IMR-90 (cell line): ENCODE results near the gene NRP2. TPM values are rescaled to one million over a fixed set of nuclear protein-coding genes. Genes with fewer than 3 reads are reported as not detected.

Source experiments
- ATAC-seq: fragments of 200-7000 bp; cut with Tn5 transposase; 2 replicates; pipeline ENCODE4 v1.9.1; 2020; ENCODE audit warnings: low read depth, mild to moderate bottlenecking, moderate library complexity
- BruUV-seq: library from RNA; stranded (reverse); fragments of 400-500 nt; replicated peaks from 2 replicates; lab custom pipeline; 2021; lab: Mats Ljungman, UMichigan
- CTCF ChIA-PET: fragments of 300-600 bp; formaldehyde crosslinking; extraction: SDS; loops from one replicate; lab custom pipeline; 2021; ENCODE audit warnings: antibody characterized with exemption; lab: Yijun Ruan, JAX
- POLR2A ChIA-PET: fragments of 300-600 bp; sonication (Branson Sonifier 250); formaldehyde crosslinking; loops from one replicate; lab custom pipeline; 2022; ENCODE audit warnings: antibody characterized with exemption; ENCODE audit not compliant: unreplicated experiment; lab: Charles Lee
- DNase-seq: peaks from one replicate; pipeline ENCODE4 v3.0.0; 2013
- H2AFZ ChIP-seq: replicated peaks from 2 replicates; pipeline ENCODE3; 2013; ENCODE audit warnings: low read length, mild to moderate bottlenecking; ENCODE audit not compliant: poor library complexity
- H2AK5ac ChIP-seq: 2 replicates; pipeline ENCODE4 v1.6.1; 2013; ENCODE audit warnings: low read depth, low read length, inconsistent platforms
- H2AK9ac ChIP-seq: replicated peaks from 2 replicates; pipeline ENCODE3; 2013; ENCODE audit warnings: mild to moderate bottlenecking, low read depth, low read length, moderate library complexity; ENCODE audit not compliant: poor library complexity
- H2BK120ac ChIP-seq: 2 replicates; pipeline ENCODE4 v1.6.1; 2013; ENCODE audit warnings: low read depth, low read length, inconsistent platforms
- H2BK15ac ChIP-seq: 3 replicates; pipeline ENCODE4 v1.6.1; 2013; ENCODE audit warnings: low read depth, low read length, inconsistent platforms
- H2BK20ac ChIP-seq: 2 replicates; pipeline ENCODE4 v1.6.1; 2013; ENCODE audit warnings: low read depth, mild to moderate bottlenecking, inconsistent platforms, low read length, moderate library complexity
- H2BK5ac ChIP-seq: 2 replicates; pipeline ENCODE4 v1.6.1; 2013; ENCODE audit warnings: mild to moderate bottlenecking, low read depth, low read length, inconsistent platforms; ENCODE audit not compliant: poor library complexity, severe bottlenecking
- H3K14ac ChIP-seq: replicated peaks from 2 replicates; pipeline ENCODE4 v1.6.1; 2013; ENCODE audit warnings: low read depth, low read length, inconsistent platforms
- H3K18ac ChIP-seq: 2 replicates; pipeline ENCODE4 v1.6.1; 2013; ENCODE audit warnings: low read depth, low read length, control low read depth
- H3K23ac ChIP-seq: 2 replicates; pipeline ENCODE4 v1.6.1; 2013; ENCODE audit warnings: low read depth, low read length, inconsistent platforms
- H3K27ac ChIP-seq: 2 replicates; pipeline ENCODE4 v1.5.1; 2013; ENCODE audit warnings: mild to moderate bottlenecking, control low read depth, low read length; ENCODE audit not compliant: insufficient read depth
- H3K27me3 ChIP-seq: 2 replicates; pipeline ENCODE4 v1.6.1; 2013; ENCODE audit warnings: low read length; ENCODE audit not compliant: control insufficient read depth, insufficient read depth
- H3K36me3 ChIP-seq: 2 replicates; pipeline ENCODE4 v1.6.1; 2013; ENCODE audit warnings: low read length, mixed read lengths; ENCODE audit not compliant: control insufficient read depth, insufficient read depth
- H3K4ac ChIP-seq: 2 replicates; pipeline ENCODE4 v1.6.1; 2013; ENCODE audit warnings: low read depth, low read length, inconsistent platforms
- H3K4me1 ChIP-seq: 2 replicates; pipeline ENCODE4 v1.6.1; 2013; ENCODE audit warnings: low read length, mixed read lengths; ENCODE audit not compliant: control insufficient read depth, insufficient read depth
- H3K4me2 ChIP-seq: 2 replicates; pipeline ENCODE4 v1.6.1; 2013; ENCODE audit warnings: low read depth, mild to moderate bottlenecking, control low read depth, low read length, moderate library complexity
- H3K4me3 ChIP-seq: 2 replicates; pipeline ENCODE4 v1.5.1; 2013; ENCODE audit warnings: low read depth, mild to moderate bottlenecking, control low read depth, low read length, moderate library complexity; ENCODE audit not compliant: insufficient read depth
- H3K56ac ChIP-seq: 2 replicates; pipeline ENCODE4 v1.6.1; 2013; ENCODE audit warnings: low read length, inconsistent platforms; ENCODE audit not compliant: insufficient read depth; ENCODE audit errors: extremely low read depth
- H3K79me1 ChIP-seq, 2 experiments: 2 replicates each; pipeline ENCODE4 v1.6.1; 2013; ENCODE audit warnings: low read length in 2 of 2, inconsistent platforms in 1 of 2, low read depth in 1 of 2
- H3K9ac ChIP-seq: 2 replicates; pipeline ENCODE4 v1.6.1; 2013; ENCODE audit warnings: low read depth, low read length, control low read depth
- H3K9me1 ChIP-seq: 2 replicates; pipeline ENCODE4 v1.6.1; 2013; ENCODE audit warnings: low read length, inconsistent platforms; ENCODE audit not compliant: insufficient read depth
- H3K9me3 ChIP-seq: 2 replicates; pipeline ENCODE4 v1.6.1; 2013; ENCODE audit warnings: low read length; ENCODE audit not compliant: control insufficient read depth, insufficient read depth
- H4K20me1 ChIP-seq: 2 replicates; pipeline ENCODE4 v1.6.1; 2013; ENCODE audit warnings: low read length, inconsistent platforms; ENCODE audit not compliant: insufficient read depth
- H4K5ac ChIP-seq: 2 replicates; pipeline ENCODE4 v1.6.1; 2013; ENCODE audit warnings: mild to moderate bottlenecking, low read depth, low read length, control low read depth
- H4K8ac ChIP-seq, 2 experiments: 2 replicates each; pipeline ENCODE4 v1.6.1; 2013; ENCODE audit warnings: low read depth in 2 of 2, low read length in 2 of 2, control low read depth in 1 of 2, inconsistent platforms in 1 of 2
- H4K91ac ChIP-seq: 2 replicates; pipeline ENCODE4 v1.6.1; 2013; ENCODE audit warnings: low read depth, low read length, inconsistent platforms; ENCODE audit not compliant: insufficient read depth
- CEBPB ChIP-seq: IDR thresholded peaks from 2 replicates; pipeline ENCODE4 v1.6.1; 2012; ENCODE audit warnings: low read depth, low read length, improper control_type of control experiment
- FOS ChIP-seq: fragments of 150-350 bp; IDR thresholded peaks from 2 replicates; pipeline ENCODE4 v1.6.1; 2016; ENCODE audit warnings: low read depth, low read length
- MAFK ChIP-seq: IDR thresholded peaks from 2 replicates; pipeline ENCODE4 v1.6.1; 2012; ENCODE audit warnings: low read depth, low read length, improper control_type of control experiment
- MXI1 ChIP-seq: IDR thresholded peaks from 2 replicates; pipeline ENCODE4 v1.6.1; 2012; ENCODE audit warnings: low read depth, mild to moderate bottlenecking, low read length, moderate library complexity, borderline replicate concordance
- NFE2L2 ChIP-seq: fragments of 150-350 bp; IDR thresholded peaks from 2 replicates; pipeline ENCODE4 v1.6.1; 2016; ENCODE audit warnings: low read depth, mild to moderate bottlenecking, low read length
- RAD21 ChIP-seq: IDR thresholded peaks from 2 replicates; pipeline ENCODE4 v1.6.1; 2012; ENCODE audit warnings: low read length, improper control_type of control experiment
- RCOR1 ChIP-seq: IDR thresholded peaks from 2 replicates; pipeline ENCODE4 v1.6.1; 2012; ENCODE audit warnings: mild to moderate bottlenecking, low read length, improper control_type of control experiment; ENCODE audit not compliant: insufficient replicate concordance
- RFX5 ChIP-seq: IDR thresholded peaks from 2 replicates; pipeline ENCODE4 v1.8.0; 2012; ENCODE audit warnings: low read depth, mild to moderate bottlenecking, low read length, moderate library complexity
- SMC3 ChIP-seq: fragments of 150-350 bp; IDR thresholded peaks from 2 replicates; pipeline ENCODE4 v1.6.1; 2016; ENCODE audit warnings: low read depth, mild to moderate bottlenecking, antibody characterized with exemption, low read length, moderate library complexity
- WGBS, 2 experiments: methylation state at CpG; one replicate each; pipeline versions ENCODE4 v1.1.5 to v1.1.7; 2013; ENCODE audit warnings: missing lambda C conversion rate in 2 of 2; ENCODE audit not compliant: insufficient read length in 1 of 2; ENCODE audit errors: extremely low coverage in 2 of 2; 5-methylcytosine and 5-hydroxymethylcytosine counted together
- dilution Hi-C: fragments of 300-500 bp; cut with HindIII; formaldehyde crosslinking; loops from one replicate; pipeline ENCODE4 v1.14.3; 2018; ENCODE audit warnings: low sequenced_read_pairs; ENCODE audit not compliant: unreplicated experiment
- in situ Hi-C: fragments of 300-500 bp; cut with MboI; formaldehyde crosslinking; loops from 3 replicates; pipeline ENCODE4 v1.14.3; 2019; ENCODE audit warnings: low sequenced_read_pairs, inconsistent platforms, mixed read lengths
- intact Hi-C: fragments of 100-400 bp; cut with micrococcal nuclease; formaldehyde crosslinking; loops from 2 replicates; pipeline ENCODE4 v1.10.0; 2022
- polyA plus RNA-seq, 3 experiments: library from polyadenylated mRNA; depleted of rRNA; stranded (reverse); fragments of >200 nt; gene quantifications; 2 replicates each; pipeline ENCODE4 v1.2.3, GENCODE V29; 2012; ENCODE audit warnings: low replicate concordance in 1 of 3
- total RNA-seq: library from RNA; depleted of rRNA; stranded (reverse); fragments of >200 nt; gene quantifications from 2 replicates; pipeline ENCODE4 v1.2.3, GENCODE V29; 2012
- TF ChIP-seq, protein P1 (sequence below): conservative IDR thresholded peaks from 2 replicates; pipeline ENCODE4 v1.5.1; 2012; ENCODE audit warnings: mild to moderate bottlenecking, low read depth, low read length, improper control_type of control experiment
- TF ChIP-seq, protein P2 (sequence below): fragments of 150-350 bp; IDR thresholded peaks from 2 replicates; pipeline ENCODE4 v1.6.1; 2017; ENCODE audit warnings: mild to moderate bottlenecking, antibody characterized with exemption, low read length, low read depth
- TF ChIP-seq, protein P3 (sequence below): fragments of 150-350 bp; IDR thresholded peaks from 2 replicates; pipeline ENCODE4 v1.6.1; 2016; ENCODE audit warnings: low read depth, mild to moderate bottlenecking, low read length, moderate library complexity, borderline replicate concordance

The NRP2 gene
- total and polyA plus RNA-seq, 2 of the 4 experiments (the other 2 are of a cell fraction): 46.4 to 51.3 TPM

DNA sequence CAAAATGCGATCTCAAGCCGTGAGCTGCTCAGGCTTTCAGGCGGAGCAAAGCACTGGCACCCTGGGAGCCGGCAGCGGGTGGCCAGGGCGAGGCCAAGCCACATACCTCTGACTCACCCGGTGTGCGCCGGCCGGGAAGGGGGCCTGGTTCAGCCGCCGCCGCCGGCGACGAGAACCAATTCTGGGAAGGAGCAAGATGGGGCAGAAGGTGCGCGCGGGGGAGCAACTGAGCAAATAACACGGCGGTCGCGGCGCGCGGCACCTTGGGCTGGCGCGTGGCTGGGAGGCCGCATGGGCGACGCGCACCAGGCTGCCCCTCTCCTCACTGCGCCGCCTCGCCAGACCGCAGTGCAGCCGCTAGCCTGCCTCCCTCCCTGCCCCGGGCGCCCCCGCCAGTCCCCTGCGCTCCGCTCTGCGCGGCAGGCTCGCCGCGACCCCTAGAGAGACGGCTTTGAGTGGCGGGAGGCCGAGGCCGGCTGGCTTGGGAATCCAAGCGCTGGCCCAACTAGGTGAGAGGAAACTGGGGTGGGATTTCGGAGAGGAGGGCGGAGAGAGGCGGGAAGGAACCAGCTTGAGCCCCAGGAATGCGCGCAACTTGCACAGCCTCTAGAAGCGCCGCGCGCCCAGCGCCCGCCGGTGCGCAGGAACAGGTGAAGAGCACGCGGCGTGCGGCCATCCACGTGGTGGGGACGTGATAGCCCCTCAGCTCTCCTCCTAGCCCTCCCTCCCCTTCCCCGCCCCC lies 3.2 kb downstream of the NRP2 start:
- WGBS, 2 experiments: 0% methylated on average over 22 of the region's 72 CpGs; no CpG with 5 or more reads in 1 of the 2 experiments
- DNase-seq: peak; percentile 67
- CTCF ChIA-PET: interaction anchor here (2.4 kb wide), 1 partner anchor 35 kb away, joined by 9 read pairs; no protein-coding TSS in a partner anchor
- TF ChIP-seq RAD21 (no peak; the same call in 1 of the 2 replicates), CEBPB (no peak), RCOR1 (no peak), MXI1 (peak; percentile 50; the same call in 1 of the 2 replicates), RFX5 (no peak), NFE2L2 (no peak), FOS (no peak), SMC3 (no peak), MAFK (no peak)
- TF ChIP-seq, protein P1, sequence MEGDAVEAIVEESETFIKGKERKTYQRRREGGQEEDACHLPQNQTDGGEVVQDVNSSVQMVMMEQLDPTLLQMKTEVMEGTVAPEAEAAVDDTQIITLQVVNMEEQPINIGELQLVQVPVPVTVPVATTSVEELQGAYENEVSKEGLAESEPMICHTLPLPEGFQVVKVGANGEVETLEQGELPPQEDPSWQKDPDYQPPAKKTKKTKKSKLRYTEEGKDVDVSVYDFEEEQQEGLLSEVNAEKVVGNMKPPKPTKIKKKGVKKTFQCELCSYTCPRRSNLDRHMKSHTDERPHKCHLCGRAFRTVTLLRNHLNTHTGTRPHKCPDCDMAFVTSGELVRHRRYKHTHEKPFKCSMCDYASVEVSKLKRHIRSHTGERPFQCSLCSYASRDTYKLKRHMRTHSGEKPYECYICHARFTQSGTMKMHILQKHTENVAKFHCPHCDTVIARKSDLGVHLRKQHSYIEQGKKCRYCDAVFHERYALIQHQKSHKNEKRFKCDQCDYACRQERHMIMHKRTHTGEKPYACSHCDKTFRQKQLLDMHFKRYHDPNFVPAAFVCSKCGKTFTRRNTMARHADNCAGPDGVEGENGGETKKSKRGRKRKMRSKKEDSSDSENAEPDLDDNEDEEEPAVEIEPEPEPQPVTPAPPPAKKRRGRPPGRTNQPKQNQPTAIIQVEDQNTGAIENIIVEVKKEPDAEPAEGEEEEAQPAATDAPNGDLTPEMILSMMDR: 0 out of 2 replicates have a peak, but pooled peaks have one; percentile 1
- TF ChIP-seq, protein P2, sequence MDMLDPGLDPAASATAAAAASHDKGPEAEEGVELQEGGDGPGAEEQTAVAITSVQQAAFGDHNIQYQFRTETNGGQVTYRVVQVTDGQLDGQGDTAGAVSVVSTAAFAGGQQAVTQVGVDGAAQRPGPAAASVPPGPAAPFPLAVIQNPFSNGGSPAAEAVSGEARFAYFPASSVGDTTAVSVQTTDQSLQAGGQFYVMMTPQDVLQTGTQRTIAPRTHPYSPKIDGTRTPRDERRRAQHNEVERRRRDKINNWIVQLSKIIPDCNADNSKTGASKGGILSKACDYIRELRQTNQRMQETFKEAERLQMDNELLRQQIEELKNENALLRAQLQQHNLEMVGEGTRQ: no peak
- TF ChIP-seq, protein P3, sequence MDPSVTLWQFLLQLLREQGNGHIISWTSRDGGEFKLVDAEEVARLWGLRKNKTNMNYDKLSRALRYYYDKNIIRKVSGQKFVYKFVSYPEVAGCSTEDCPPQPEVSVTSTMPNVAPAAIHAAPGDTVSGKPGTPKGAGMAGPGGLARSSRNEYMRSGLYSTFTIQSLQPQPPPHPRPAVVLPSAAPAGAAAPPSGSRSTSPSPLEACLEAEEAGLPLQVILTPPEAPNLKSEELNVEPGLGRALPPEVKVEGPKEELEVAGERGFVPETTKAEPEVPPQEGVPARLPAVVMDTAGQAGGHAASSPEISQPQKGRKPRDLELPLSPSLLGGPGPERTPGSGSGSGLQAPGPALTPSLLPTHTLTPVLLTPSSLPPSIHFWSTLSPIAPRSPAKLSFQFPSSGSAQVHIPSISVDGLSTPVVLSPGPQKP: no peak

More for the DNA sequence above, 3.2 kb downstream of the NRP2 start:
- H3K27me3 ChIP-seq: no peaks in the 10 kb centered on the region
- BruUV-seq: no TSS peak
- peak overlapping the region; percentile 36; the same call in 1 of the 3 replicates for H2BK15ac ChIP-seq
- H3K56ac ChIP-seq: no peak overlapping the region; the same call in 1 of the 2 replicates
- peak overlapping the region; percentile 91 for H3K23ac ChIP-seq
- ATAC-seq: peak; percentile 33
- H2AK9ac ChIP-seq: peak overlapping the region; percentile 84
- peak overlapping the region; percentile 90 for H3K27ac ChIP-seq
- peak overlapping the region; percentile 69 for H2BK5ac ChIP-seq
- intact Hi-C loops (loop anchor here (1.0 to 10.0 kb wide), 3 partner anchors 46 to 661 kb away; no protein-coding TSS in a partner anchor), in situ Hi-C loops (loop anchor here (5.0 to 25.0 kb wide), 5 partner anchors 47 to 1148 kb away; partner anchors contain the start of gene PARD3B), dilution Hi-C loops (no loop called here)
- peak overlapping the region; percentile 69 for H3K4ac ChIP-seq
- peak overlapping the region; percentile 90 for H3K4me3 ChIP-seq
- peaks cover 19 to 60% of the 10 kb centered on the region in 2 experiments for H3K79me1 ChIP-seq
- H4K20me1 ChIP-seq: no peaks in the 10 kb centered on the region; the same call in 1 of the 2 replicates
- H4K91ac ChIP-seq: peak overlapping the region; percentile 72
- peak overlapping the region; percentile 90 for H2AFZ ChIP-seq
- H3K9me3 ChIP-seq: no peaks in the 10 kb centered on the region
- 0 out of 2 replicates have a peak, but pooled peaks cover 4% of the 10 kb centered on the region for H3K9me1 ChIP-seq
- H3K4me1 ChIP-seq: peaks cover 12% of the 10 kb centered on the region
- H3K14ac ChIP-seq: peak overlapping the region; percentile 55; the same call in 1 of the 2 replicates
- peaks cover 7% of the 10 kb centered on the region; the same call in 1 of the 2 replicates for H3K36me3 ChIP-seq
- H2BK20ac ChIP-seq: peak overlapping the region; percentile 33; the same call in 1 of the 2 replicates
- H3K4me2 ChIP-seq: peak overlapping the region; percentile 84
- POLR2A ChIA-PET: interaction anchor here (0.7 kb wide), 1 partner anchor 115 kb away, joined by 3 read pairs; no protein-coding TSS in a partner anchor
- H2AK5ac ChIP-seq: no peak overlapping the region; the same call in 1 of the 2 replicates
- H3K9ac ChIP-seq: peak overlapping the region; percentile 95
- H4K8ac ChIP-seq: peak overlapping the region; percentile 38 to 48; a peak in 2 of 4 replicates
- peak overlapping the region; percentile 79 for H2BK120ac ChIP-seq
- peak overlapping the region; percentile 16 for H4K5ac ChIP-seq
- H3K18ac ChIP-seq: peak overlapping the region; percentile 76
